GM23338 (cell line): ENCODE results near the gene PALS2. TPM values are rescaled to one million over a fixed set of nuclear protein-coding genes. Genes with fewer than 3 reads are reported as not detected.

Experiments used
- ATAC-seq: fragments of 200-7000 bp; cut with Tn5 transposase; 3 replicates; pipeline ENCODE4 v1.9.1; 2020
- DNase-seq: peaks from one replicate; pipeline ENCODE4 v3.0.0-alpha.2; 2015; ENCODE audit warnings: low spot score
- H2AFZ ChIP-seq: fragments of 200-600 bp; sonication (generic); 2 replicates; pipeline ENCODE4 v1.8.0; 2016; ENCODE audit warnings: antibody characterized with exemption, mild to moderate bottlenecking, moderate library complexity
- H3F3A ChIP-seq: fragments of 200-600 bp; sonication (generic); replicated peaks from 2 replicates; pipeline ENCODE4 v1.8.0; 2017; ENCODE audit warnings: antibody characterized with exemption, mixed run types, low read depth
- H3K27ac ChIP-seq: fragments of 200-600 bp; sonication (generic); 2 replicates; pipeline ENCODE4 v1.6.1; 2016; ENCODE audit warnings: low read depth
- H3K27me3 ChIP-seq: fragments of 200-600 bp; sonication (generic); 2 replicates; pipeline ENCODE4 v1.8.0; 2016; ENCODE audit warnings: mild to moderate bottlenecking, mixed run types, moderate library complexity; ENCODE audit not compliant: insufficient read depth
- H3K36me3 ChIP-seq: fragments of 200-600 bp; sonication (generic); 2 replicates; pipeline ENCODE4 v1.8.0; 2016; ENCODE audit warnings: mild to moderate bottlenecking; ENCODE audit not compliant: insufficient read depth
- H3K4me1 ChIP-seq: fragments of 200-600 bp; sonication (generic); 2 replicates; pipeline ENCODE4 v1.8.0; 2016; ENCODE audit warnings: mild to moderate bottlenecking, moderate library complexity; ENCODE audit not compliant: insufficient read depth
- H3K4me2 ChIP-seq: fragments of 200-600 bp; sonication (generic); 2 replicates; pipeline ENCODE4 v1.7.1; 2017; ENCODE audit warnings: mixed run types
- H3K4me3 ChIP-seq: fragments of 200-600 bp; sonication (generic); 2 replicates; pipeline ENCODE4 v1.6.1; 2016; ENCODE audit warnings: mixed run types
- H3K79me2 ChIP-seq: fragments of 200-600 bp; sonication (generic); replicated peaks from 2 replicates; pipeline ENCODE4 v1.8.0; 2017; ENCODE audit warnings: mild to moderate bottlenecking; ENCODE audit not compliant: insufficient read depth
- H3K9me2 ChIP-seq: fragments of 200-600 bp; sonication (generic); 2 replicates; pipeline ENCODE4 v1.8.0; 2017; ENCODE audit not compliant: insufficient read depth
- H4K20me1 ChIP-seq: fragments of 200-600 bp; sonication (generic); replicated peaks from 2 replicates; pipeline ENCODE4 v1.8.0; 2017; ENCODE audit warnings: mild to moderate bottlenecking; ENCODE audit not compliant: insufficient read depth
- H3K27ac Mint-ChIP-seq: 2 replicates; pipeline ENCODE4 v1.8.0; 2020; ENCODE audit warnings: inconsistent platforms, mild to moderate bottlenecking, moderate library complexity, mixed read lengths
- H3K27me3 Mint-ChIP-seq: 3 replicates; pipeline ENCODE4 v1.8.0; 2022; ENCODE audit warnings: low read depth, mild to moderate bottlenecking, moderate library complexity, mixed read lengths, inconsistent platforms; ENCODE audit not compliant: insufficient read depth, poor library complexity
- H3K36me3 Mint-ChIP-seq: 3 replicates; pipeline ENCODE4 v1.8.0; 2021; ENCODE audit warnings: low read depth, mild to moderate bottlenecking, inconsistent platforms, moderate library complexity, mixed read lengths
- H3K4me1 Mint-ChIP-seq: 3 replicates; pipeline ENCODE4 v1.8.0; 2020; ENCODE audit warnings: mild to moderate bottlenecking, inconsistent platforms, mixed read lengths
- H3K4me3 Mint-ChIP-seq: 3 replicates; pipeline ENCODE4 v1.8.0; 2021; ENCODE audit warnings: moderate library complexity, mild to moderate bottlenecking, inconsistent platforms, mixed read lengths
- H3K9me3 Mint-ChIP-seq: 3 replicates; pipeline ENCODE4 v1.8.0; 2020; ENCODE audit warnings: moderate library complexity, mild to moderate bottlenecking, inconsistent platforms, mixed read lengths
- CREB1 ChIP-seq: fragments of 250-450 bp; sonication (Bioruptor Pico); IDR thresholded peaks from 2 replicates; pipeline ENCODE4 v1.5.0; 2020; ENCODE audit warnings: low read depth, mild to moderate bottlenecking, moderate library complexity
- CTCF ChIP-seq, 2 experiments: fragments of 200-600 bp in 1 of 2; sonication (generic) in 1 of 2; conservative IDR thresholded peaks; 2 replicates each; pipeline versions ENCODE4 v1.5.1 to v1.6.1; 2016 to 2017; ENCODE audit warnings: antibody characterized with exemption in 2 of 2, low read depth in 2 of 2, mild to moderate bottlenecking in 2 of 2, moderate library complexity in 1 of 2
- ETS1 ChIP-seq: IDR thresholded peaks from 2 replicates; pipeline ENCODE4 v1.6.1; 2016; ENCODE audit warnings: antibody characterized with exemption
- EZH2 ChIP-seq: fragments of 200-600 bp; sonication (generic); IDR thresholded peaks from one replicate; pipeline ENCODE4 v1.8.0; 2017; ENCODE audit warnings: antibody characterized with exemption, mild to moderate bottlenecking, low read depth; ENCODE audit not compliant: unreplicated experiment
- EZH2phosphoT487 ChIP-seq: fragments of 200-600 bp; sonication (generic); IDR thresholded peaks from one replicate; pipeline ENCODE4 v1.8.1; 2018; ENCODE audit warnings: antibody characterized with exemption; ENCODE audit not compliant: unreplicated experiment
- JUNB ChIP-seq: IDR thresholded peaks from one replicate; pipeline ENCODE4 v1.6.1; 2016; ENCODE audit warnings: antibody characterized with exemption; ENCODE audit not compliant: unreplicated experiment
- NANOG ChIP-seq: IDR thresholded peaks from 2 replicates; pipeline ENCODE4 v1.6.1; 2016; ENCODE audit warnings: antibody characterized with exemption, borderline replicate concordance
- POLR2AphosphoS5 ChIP-seq: IDR thresholded peaks from 2 replicates; pipeline ENCODE4 v1.6.1; 2016; ENCODE audit warnings: antibody characterized with exemption, low read depth
- STAT1 ChIP-seq: IDR thresholded peaks from one replicate; pipeline ENCODE4 v1.6.1; 2016; ENCODE audit warnings: antibody characterized with exemption; ENCODE audit not compliant: unreplicated experiment
- ZNF114 ChIP-seq: fragments of 250-450 bp; sonication (Bioruptor Pico); IDR thresholded peaks from 2 replicates; pipeline ENCODE4 v1.5.0; 2020; ENCODE audit warnings: mild to moderate bottlenecking, moderate library complexity
- ZNF331 ChIP-seq: fragments of 250-450 bp; sonication (Bioruptor Pico); IDR thresholded peaks from 2 replicates; pipeline ENCODE4 v1.5.0; 2020; ENCODE audit warnings: low read depth, mild to moderate bottlenecking, moderate library complexity
- ZNF462 ChIP-seq: fragments of 250-450 bp; sonication (Bioruptor Pico); IDR thresholded peaks from 2 replicates; pipeline ENCODE4 v1.5.0; 2020; ENCODE audit warnings: mild to moderate bottlenecking, moderate library complexity
- polyA plus RNA-seq: library from polyadenylated mRNA; unstranded; fragments of >200 nt; fragmentation: Nextera tagmentation; extraction: Ambion mirVana; gene quantifications from 2 replicates; pipeline ENCODE4 v1.2.1, GENCODE V29; 2016
- total RNA-seq: library from RNA; depleted of rRNA; stranded (reverse); fragments of >200 nt; shearing (Covaris generic); gene quantifications from 2 replicates; pipeline ENCODE4 v1.2.3, GENCODE V29; 2014
- TF ChIP-seq, protein P1 (sequence below): IDR thresholded peaks from one replicate; pipeline ENCODE4 v1.6.1; 2018; ENCODE audit warnings: antibody characterized with exemption; ENCODE audit not compliant: unreplicated experiment

Gene PALS2
- total and polyA plus RNA-seq, 2 experiments from 2014 or later, result 51.8 to 115 TPM

GRCh38 chr7:24540956-24541355 is 32.3 kb upstream of the PALS2 start (continued):
- TF ChIP-seq ZNF462 (no peak), STAT1 (no peak)

DNA sequence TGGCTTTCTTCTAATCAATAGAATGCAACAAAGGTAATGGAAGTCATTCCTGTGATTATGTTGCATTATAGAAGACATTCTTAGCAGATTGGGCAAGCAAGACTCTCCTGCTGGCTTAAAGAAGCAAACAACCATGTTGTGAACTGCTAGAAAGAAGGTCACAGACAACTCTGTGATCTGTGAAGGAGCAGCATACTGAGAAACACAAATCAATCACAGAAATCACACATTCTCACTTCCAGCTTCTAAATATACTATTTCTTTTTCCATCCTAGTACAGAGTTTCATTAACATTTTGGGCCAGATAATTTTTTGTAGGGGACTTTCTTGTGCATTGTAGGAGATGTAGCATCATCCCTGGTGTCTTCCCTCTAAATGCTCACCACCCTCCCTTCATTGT is 28.0 kb upstream of the PALS2 start:
- H3K4me3 Mint-ChIP-seq, result no peak overlapping the region
- ATAC-seq, result no peak
- no peaks in the 10 kb centered on the region for H3K27me3 Mint-ChIP-seq
- Histone ChIP-seq H3K36me3 (no peaks in the 10 kb centered on the region), H3K9me2 (no peaks in the 10 kb centered on the region; the same call in 1 of the 2 replicates), H4K20me1 (no peaks in the 10 kb centered on the region), H3K4me2 (no peak overlapping the region), H3K4me1 (no peaks in the 10 kb centered on the region), H3F3A (no peaks in the 10 kb centered on the region), H3K27me3 (no peaks in the 10 kb centered on the region), H3K4me3 (no peak overlapping the region), H3K27ac (no peak overlapping the region), H2AFZ (no peak overlapping the region), H3K79me2 (no peaks in the 10 kb centered on the region)
- H3K9me3 Mint-ChIP-seq, result no peaks in the 10 kb centered on the region
- no peaks in the 10 kb centered on the region for H3K36me3 Mint-ChIP-seq
- no peak overlapping the region for H3K27ac Mint-ChIP-seq
- TF ChIP-seq EZH2phosphoT487 (no peak), ETS1 (no peak), CTCF (conservative IDR thresholded peaks at IDR 0.05; ENCODE audit: low read depth in 2 of 2) (no peak), ZNF114 (CRISPR knock-in tag) (no peak), STAT1 (no peak), POLR2AphosphoS5 (no peak), ZNF331 (CRISPR knock-in tag) (no peak), JUNB (no peak), NANOG (no peak), CREB1 (CRISPR knock-in tag) (no peak), EZH2 (no peak)
- TF ChIP-seq, protein P1, sequence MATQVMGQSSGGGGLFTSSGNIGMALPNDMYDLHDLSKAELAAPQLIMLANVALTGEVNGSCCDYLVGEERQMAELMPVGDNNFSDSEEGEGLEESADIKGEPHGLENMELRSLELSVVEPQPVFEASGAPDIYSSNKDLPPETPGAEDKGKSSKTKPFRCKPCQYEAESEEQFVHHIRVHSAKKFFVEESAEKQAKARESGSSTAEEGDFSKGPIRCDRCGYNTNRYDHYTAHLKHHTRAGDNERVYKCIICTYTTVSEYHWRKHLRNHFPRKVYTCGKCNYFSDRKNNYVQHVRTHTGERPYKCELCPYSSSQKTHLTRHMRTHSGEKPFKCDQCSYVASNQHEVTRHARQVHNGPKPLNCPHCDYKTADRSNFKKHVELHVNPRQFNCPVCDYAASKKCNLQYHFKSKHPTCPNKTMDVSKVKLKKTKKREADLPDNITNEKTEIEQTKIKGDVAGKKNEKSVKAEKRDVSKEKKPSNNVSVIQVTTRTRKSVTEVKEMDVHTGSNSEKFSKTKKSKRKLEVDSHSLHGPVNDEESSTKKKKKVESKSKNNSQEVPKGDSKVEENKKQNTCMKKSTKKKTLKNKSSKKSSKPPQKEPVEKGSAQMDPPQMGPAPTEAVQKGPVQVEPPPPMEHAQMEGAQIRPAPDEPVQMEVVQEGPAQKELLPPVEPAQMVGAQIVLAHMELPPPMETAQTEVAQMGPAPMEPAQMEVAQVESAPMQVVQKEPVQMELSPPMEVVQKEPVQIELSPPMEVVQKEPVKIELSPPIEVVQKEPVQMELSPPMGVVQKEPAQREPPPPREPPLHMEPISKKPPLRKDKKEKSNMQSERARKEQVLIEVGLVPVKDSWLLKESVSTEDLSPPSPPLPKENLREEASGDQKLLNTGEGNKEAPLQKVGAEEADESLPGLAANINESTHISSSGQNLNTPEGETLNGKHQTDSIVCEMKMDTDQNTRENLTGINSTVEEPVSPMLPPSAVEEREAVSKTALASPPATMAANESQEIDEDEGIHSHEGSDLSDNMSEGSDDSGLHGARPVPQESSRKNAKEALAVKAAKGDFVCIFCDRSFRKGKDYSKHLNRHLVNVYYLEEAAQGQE, result no peak
- H3K4me1 Mint-ChIP-seq, result peaks cover 2% of the 10 kb centered on the region; the same call in 2 of the 3 replicates
- no peak for DNase-seq
